Ovary (tissue), 3 donors: ENCODE measurements around the gene CACNA1C.

ENCODE experiments used
- EP300 ChIP-seq: sonication (generic); formaldehyde crosslinking; IDR thresholded peaks from one replicate; pipeline ENCODE4 v1.6.1; 2017; ENCODE audit warnings: antibody characterized with exemption
- POLR2A ChIP-seq: fragments of 450-650 bp; IDR thresholded peaks from one replicate; pipeline ENCODE4 v1.6.1; 2017; ENCODE audit warnings: antibody characterized with exemption, mild to moderate bottlenecking, moderate library complexity
- TF ChIP-seq, protein P1 (sequence below), 3 donors: fragments of 450-650 bp in 2 of 3; fragments of 200-600 bp in 1 of 3; IDR thresholded peaks; one replicate each; pipeline versions ENCODE4 v1.5.1 to v1.8.0; 2016 to 2022; ENCODE audit warnings: antibody characterized with exemption in 3 of 3, mild to moderate bottlenecking in 1 of 3
- donor health status: DM: no; HTN: no; CAD: no.

DNA sequence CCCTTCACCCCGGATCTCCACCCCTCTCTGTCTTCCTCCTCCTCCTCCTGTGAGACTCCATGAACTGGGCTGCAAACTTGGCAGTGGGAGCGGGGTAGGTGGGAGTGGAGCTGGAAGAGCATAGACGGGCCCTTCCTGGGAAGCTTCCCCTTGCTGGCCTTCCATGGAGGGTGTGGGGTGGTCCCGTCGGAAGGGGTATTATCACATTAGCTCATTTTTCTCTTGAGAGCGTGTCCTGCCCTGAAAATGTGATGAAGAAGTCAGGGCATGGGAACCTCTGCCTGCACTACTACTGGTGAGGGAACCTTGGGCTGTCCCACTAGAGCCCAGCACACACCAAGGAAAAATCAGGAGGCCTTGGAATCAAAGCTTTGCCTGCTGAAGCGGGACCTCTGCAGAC is 66.5 kb downstream of the CACNA1C start:
- TF ChIP-seq, protein P1, sequence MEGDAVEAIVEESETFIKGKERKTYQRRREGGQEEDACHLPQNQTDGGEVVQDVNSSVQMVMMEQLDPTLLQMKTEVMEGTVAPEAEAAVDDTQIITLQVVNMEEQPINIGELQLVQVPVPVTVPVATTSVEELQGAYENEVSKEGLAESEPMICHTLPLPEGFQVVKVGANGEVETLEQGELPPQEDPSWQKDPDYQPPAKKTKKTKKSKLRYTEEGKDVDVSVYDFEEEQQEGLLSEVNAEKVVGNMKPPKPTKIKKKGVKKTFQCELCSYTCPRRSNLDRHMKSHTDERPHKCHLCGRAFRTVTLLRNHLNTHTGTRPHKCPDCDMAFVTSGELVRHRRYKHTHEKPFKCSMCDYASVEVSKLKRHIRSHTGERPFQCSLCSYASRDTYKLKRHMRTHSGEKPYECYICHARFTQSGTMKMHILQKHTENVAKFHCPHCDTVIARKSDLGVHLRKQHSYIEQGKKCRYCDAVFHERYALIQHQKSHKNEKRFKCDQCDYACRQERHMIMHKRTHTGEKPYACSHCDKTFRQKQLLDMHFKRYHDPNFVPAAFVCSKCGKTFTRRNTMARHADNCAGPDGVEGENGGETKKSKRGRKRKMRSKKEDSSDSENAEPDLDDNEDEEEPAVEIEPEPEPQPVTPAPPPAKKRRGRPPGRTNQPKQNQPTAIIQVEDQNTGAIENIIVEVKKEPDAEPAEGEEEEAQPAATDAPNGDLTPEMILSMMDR (IDR thresholded peaks at IDR 0.05), result no peak
- no peak for TF ChIP-seq POLR2A
- TF ChIP-seq EP300, result no peak
